ENCODE data around the gene TEX13A. TPM values are rescaled to one million over a fixed set of nuclear protein-coding genes. Genes with fewer than 3 reads are reported as not detected.
A peak's percentile ranks its signal among the peaks of the same experiment; 100 is the strongest.

Gene TEX13A
- total and polyA plus RNA-seq, 9 of the 15 experiments (the other 6 are each of a cell fraction or from before 2014, with no cell fraction given) = 0.23 TPM; not detected in 8

DNA sequence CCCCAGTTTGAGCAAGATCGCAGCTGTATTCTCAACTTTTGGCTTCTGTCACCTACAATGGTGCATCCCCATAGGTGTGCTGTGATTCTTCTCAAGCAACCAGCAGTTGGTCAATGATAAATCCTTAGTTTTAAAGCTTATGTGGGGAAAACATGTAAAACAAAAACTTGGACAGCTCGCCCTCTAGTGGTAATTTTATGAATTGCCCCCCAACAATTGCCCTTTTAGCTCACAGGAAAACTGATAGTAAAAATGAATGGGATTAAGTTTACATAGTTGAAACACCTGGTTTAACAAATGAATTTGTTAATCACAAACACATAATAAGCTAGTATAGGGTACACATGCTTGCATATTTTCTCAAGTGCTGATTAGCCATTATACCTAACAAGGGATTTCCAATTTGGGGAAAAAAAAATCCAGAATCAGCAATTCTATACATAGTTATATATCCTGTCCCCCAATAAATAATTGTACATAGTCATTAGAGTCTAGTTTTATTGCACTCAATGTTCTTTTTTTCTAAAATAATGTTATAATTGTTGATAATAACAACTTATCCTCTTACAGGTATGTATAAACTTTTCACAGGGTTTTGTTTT lies 30.1 kb downstream of the TEX13A start:
- H3K9ac ChIP-seq (ENCODE audit: insufficient read depth in 1 of 2, low read depth in 2 of 2, low read length in 2 of 2) = no peak overlapping the region
- DNase-seq (ENCODE audit: extremely low read depth in 1 of 4, low spot score in 3 of 4) (peak; percentile 9 to 26 (median 10)), FAIRE-seq (no peak), ATAC-seq (no peak)
- H3K27ac ChIP-seq (ENCODE audit: extremely low read depth, low read depth, low read length) = no peak overlapping the region
- no peaks in the 10 kb centered on the region for H3K79me2 ChIP-seq (ENCODE audit: control insufficient read depth, insufficient read depth, low read length)
- ChIA-PET POLR2A (interaction anchor here (1.0 kb wide), 1 partner anchor 9 kb away, joined by 3 read pairs; no protein-coding TSS in a partner anchor), CTCF (ENCODE audit: low intra/inter-chr PET ratio) (no interaction called here)
- no TSS peak for BruUV-seq (replicated peaks)
- no peak overlapping the region for H2AFZ ChIP-seq (ENCODE audit: low read depth, low read length)
- H3K4me2 ChIP-seq (ENCODE audit: insufficient read depth, low read length) = no peak overlapping the region
- no peaks in the 10 kb centered on the region for H3K4me1 ChIP-seq (replicated peaks in 1 of 2; ENCODE audit: control insufficient read depth in 2 of 2, insufficient read depth in 2 of 2, low read length in 2 of 2)
- in situ Hi-C loops (cut with MboI) = no loop called here
- 0% methylated on average over 2 of the region's 2 CpGs for WGBS (ENCODE audit: insufficient coverage, low coverage, missing lambda C conversion rate)
- no peaks in the 10 kb centered on the region for H3K9me1 ChIP-seq (ENCODE audit: control insufficient read depth, insufficient read depth, low read length)
- TF ChIP-seq C11orf30 (IDR thresholded peaks at IDR 0.05; ENCODE audit: low read depth) = peak; percentile 50; the same call in 1 of the 2 replicates
- TF ChIP-seq RAD21 (CRISPR knock-in tag; conservative IDR thresholded peaks at IDR 0.05 in 1 of 2, IDR thresholded peaks at IDR 0.05 in 1 of 2) = peak in 1 of 2 experiments; percentile 35; a peak in 1 of 4 replicates
- TF ChIP-seq TCF7L2 (IDR thresholded peaks at IDR 0.05; ENCODE audit: low read depth, low read length) = no peak
- TF ChIP-seq, protein P1, sequence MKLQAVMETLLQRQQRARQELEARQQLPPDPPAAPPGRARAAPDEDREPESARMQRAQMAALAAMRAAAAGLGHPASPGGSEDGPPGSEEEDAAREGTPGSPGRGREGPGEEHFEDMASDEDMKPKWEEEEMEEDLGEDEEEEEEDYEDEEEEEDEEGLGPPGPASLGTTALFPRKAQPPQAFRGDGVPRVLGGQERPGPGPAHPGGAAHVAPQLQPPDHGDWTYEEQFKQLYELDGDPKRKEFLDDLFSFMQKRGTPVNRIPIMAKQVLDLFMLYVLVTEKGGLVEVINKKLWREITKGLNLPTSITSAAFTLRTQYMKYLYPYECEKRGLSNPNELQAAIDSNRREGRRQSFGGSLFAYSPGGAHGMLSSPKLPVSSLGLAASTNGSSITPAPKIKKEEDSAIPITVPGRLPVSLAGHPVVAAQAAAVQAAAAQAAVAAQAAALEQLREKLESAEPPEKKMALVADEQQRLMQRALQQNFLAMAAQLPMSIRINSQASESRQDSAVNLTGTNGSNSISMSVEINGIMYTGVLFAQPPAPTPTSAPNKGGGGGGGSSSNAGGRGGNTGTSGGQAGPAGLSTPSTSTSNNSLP (IDR thresholded peaks at IDR 0.05; ENCODE audit: borderline replicate concordance, low read depth, low read length) = no peak
- no peak for TF ChIP-seq NR2C1 (IDR thresholded peaks at IDR 0.05)
- TF ChIP-seq NR2C1 (tag; IDR thresholded peaks at IDR 0.05) = no peak
- peak; percentile 58 for TF ChIP-seq ZNF316 (IDR thresholded peaks at IDR 0.05)
- no peak for TF ChIP-seq HOXB6 (CRISPR knock-in tag; IDR thresholded peaks at IDR 0.05; ENCODE audit: borderline replicate concordance)
- TF ChIP-seq ATF7 (IDR thresholded peaks at IDR 0.05) = no peak
- TF ChIP-seq MAFF (IDR thresholded peaks at IDR 0.05; ENCODE audit: low read length) = peak; percentile 12; the same call in 1 of the 2 replicates
- no peak for TF ChIP-seq ZNF699 (CRISPR knock-in tag; IDR thresholded peaks at IDR 0.05; ENCODE audit: insufficient replicate concordance)
- TF ChIP-seq CBFA2T2 (conservative IDR thresholded peaks at IDR 0.05) = no peak
- TF ChIP-seq, protein P2, sequence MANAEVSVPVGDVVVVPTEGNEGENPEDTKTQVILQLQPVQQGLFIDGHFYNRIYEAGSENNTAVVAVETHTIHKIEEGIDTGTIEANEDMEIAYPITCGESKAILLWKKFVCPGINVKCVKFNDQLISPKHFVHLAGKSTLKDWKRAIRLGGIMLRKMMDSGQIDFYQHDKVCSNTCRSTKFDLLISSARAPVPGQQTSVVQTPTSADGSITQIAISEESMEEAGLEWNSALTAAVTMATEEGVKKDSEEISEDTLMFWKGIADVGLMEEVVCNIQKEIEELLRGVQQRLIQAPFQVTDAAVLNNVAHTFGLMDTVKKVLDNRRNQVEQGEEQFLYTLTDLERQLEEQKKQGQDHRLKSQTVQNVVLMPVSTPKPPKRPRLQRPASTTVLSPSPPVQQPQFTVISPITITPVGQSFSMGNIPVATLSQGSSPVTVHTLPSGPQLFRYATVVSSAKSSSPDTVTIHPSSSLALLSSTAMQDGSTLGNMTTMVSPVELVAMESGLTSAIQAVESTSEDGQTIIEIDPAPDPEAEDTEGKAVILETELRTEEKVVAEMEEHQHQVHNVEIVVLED (CRISPR knock-in tag; IDR thresholded peaks at IDR 0.05) = no peak
- TF ChIP-seq, protein P3, sequence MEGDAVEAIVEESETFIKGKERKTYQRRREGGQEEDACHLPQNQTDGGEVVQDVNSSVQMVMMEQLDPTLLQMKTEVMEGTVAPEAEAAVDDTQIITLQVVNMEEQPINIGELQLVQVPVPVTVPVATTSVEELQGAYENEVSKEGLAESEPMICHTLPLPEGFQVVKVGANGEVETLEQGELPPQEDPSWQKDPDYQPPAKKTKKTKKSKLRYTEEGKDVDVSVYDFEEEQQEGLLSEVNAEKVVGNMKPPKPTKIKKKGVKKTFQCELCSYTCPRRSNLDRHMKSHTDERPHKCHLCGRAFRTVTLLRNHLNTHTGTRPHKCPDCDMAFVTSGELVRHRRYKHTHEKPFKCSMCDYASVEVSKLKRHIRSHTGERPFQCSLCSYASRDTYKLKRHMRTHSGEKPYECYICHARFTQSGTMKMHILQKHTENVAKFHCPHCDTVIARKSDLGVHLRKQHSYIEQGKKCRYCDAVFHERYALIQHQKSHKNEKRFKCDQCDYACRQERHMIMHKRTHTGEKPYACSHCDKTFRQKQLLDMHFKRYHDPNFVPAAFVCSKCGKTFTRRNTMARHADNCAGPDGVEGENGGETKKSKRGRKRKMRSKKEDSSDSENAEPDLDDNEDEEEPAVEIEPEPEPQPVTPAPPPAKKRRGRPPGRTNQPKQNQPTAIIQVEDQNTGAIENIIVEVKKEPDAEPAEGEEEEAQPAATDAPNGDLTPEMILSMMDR (IDR thresholded peaks at IDR 0.05 in 2 of 3, conservative IDR thresholded peaks at IDR 0.05 in 1 of 3; ENCODE audit: insufficient read depth in 2 of 3, low read depth in 1 of 3, low read length in 3 of 3) = peak in 2 of 3 experiments; percentile 56 to 57; a peak in 4 of 6 replicates
- no peak for TF ChIP-seq ADNP (tag; IDR thresholded peaks at IDR 0.05)
- TF ChIP-seq SMAD3 (CRISPR knock-in tag; conservative IDR thresholded peaks at IDR 0.05) = no peak
- H3K4me3 ChIP-seq = no peak overlapping the region
- no peaks in the 10 kb centered on the region for H3K9me3 ChIP-seq (replicated peaks; ENCODE audit: control insufficient read depth, insufficient read depth, low read depth, low read length)
- no peaks in the 10 kb centered on the region for H4K20me1 ChIP-seq (replicated peaks; ENCODE audit: control insufficient read depth, insufficient read depth, low read length)
- H3K36me3 ChIP-seq (ENCODE audit: control insufficient read depth, insufficient read depth, low read length) = no peaks in the 10 kb centered on the region
- intact Hi-C loops (cut with micrococcal nuclease) = no loop called here
- no peaks in the 10 kb centered on the region for H3K27me3 ChIP-seq (ENCODE audit: control insufficient read depth in 2 of 2, insufficient read depth in 2 of 2, low read length in 2 of 2)

Data from K562 (cell line).